Upper lobe of right lung (tissue), 1 donor: ENCODE results near the gene TMEFF1. TPM values are rescaled to one million over a fixed set of nuclear protein-coding genes. Genes with fewer than 3 reads are reported as not detected.

ENCODE experiments used
- ATAC-seq: fragments of 200-7000 bp; cut with Tn5 transposase; one replicate; pipeline ENCODE4 v1.9.1; 2020; ENCODE audit warnings: mild to moderate bottlenecking, moderate library complexity
- DNase-seq: peaks from one replicate; pipeline ENCODE4 v3.0.0-alpha.2; 2020
- H3K27ac ChIP-seq: fragments of 200-600 bp; one replicate; pipeline ENCODE4 v1.8.0; 2022
- H3K27me3 ChIP-seq: fragments of 200-600 bp; one replicate; pipeline ENCODE4 v1.8.0; 2022; ENCODE audit warnings: mild to moderate bottlenecking
- H3K36me3 ChIP-seq: fragments of 200-600 bp; one replicate; pipeline ENCODE4 v1.8.0; 2022
- H3K4me1 ChIP-seq: fragments of 200-600 bp; one replicate; pipeline ENCODE4 v1.8.0; 2022
- H3K4me3 ChIP-seq: fragments of 200-600 bp; one replicate; pipeline ENCODE4 v1.8.0; 2022; ENCODE audit warnings: mild to moderate bottlenecking
- H3K9me3 ChIP-seq: fragments of 200-600 bp; one replicate; pipeline ENCODE4 v1.8.0; 2022
- CTCF ChIP-seq: fragments of 200-600 bp; IDR thresholded peaks from one replicate; pipeline ENCODE4 v1.8.0; 2022; ENCODE audit warnings: antibody characterized with exemption
- intact Hi-C: fragments of 100-400 bp; cut with DNase I; formaldehyde crosslinking; loops from one replicate; pipeline ENCODE4 v1.11.0; 2022
- total RNA-seq: library from RNA; stranded (reverse); fragmentation: NEBNext Ultra II Directional; extraction: Animal tissue kit (Norgen Biotek cat#: 25700); gene quantifications from one replicate; pipeline ENCODE4 v1.2.1, GENCODE V29; 2021
- donor health status: DM: no; HTN: yes; CAD: no; lungs with severe emphysema.

The TMEFF1 gene
- total RNA-seq, 1 donor from 2014 or later = 0.64 TPM

- no peaks in the 10 kb centered on the region for H3K4me1 ChIP-seq
- intact Hi-C loops = no loop called here
- DNase-seq (no peak), ATAC-seq (no peak)
- H3K27ac ChIP-seq = no peak overlapping the region
- no peaks in the 10 kb centered on the region for H3K9me3 ChIP-seq
- H3K27me3 ChIP-seq = no peaks in the 10 kb centered on the region
- TF ChIP-seq CTCF = no peak
- no peaks in the 10 kb centered on the region for H3K36me3 ChIP-seq
- no peak overlapping the region for H3K4me3 ChIP-seq
These were observed 154.0 kb downstream of the TMEFF1 start for GRCh38 chr9:100626949-100627348.

Other genes with a start within 250 kb of the TMEFF1 start
- gene TEX10, start 120.2 kb upstream of the TMEFF1 start, total RNA-seq = 13.0 TPM
- gene MSANTD3, start 46.0 kb upstream of the TMEFF1 start, total RNA-seq = 18.1 TPM
- gene CAVIN4, start 104.9 kb downstream of the TMEFF1 start, total RNA-seq = 1.3 TPM